OCI-LY1 (cell line): ENCODE data around the gene SORBS2.

Experiments used
- EZH2 ChIP-seq: fragments of 200-600 bp; sonication (generic), shearing (Covaris generic); IDR thresholded peaks from 2 replicates; pipeline ENCODE4 v1.8.0; 2017; ENCODE audit warnings: borderline replicate concordance, mixed run types, mild to moderate bottlenecking, antibody characterized with exemption, low read length, moderate library complexity, mixed read lengths
- TF ChIP-seq, protein P1 (sequence below): fragments of 200-600 bp; sonication (generic), shearing (Covaris generic); IDR thresholded peaks from 2 replicates; pipeline ENCODE4 v1.5.1; 2017; ENCODE audit warnings: mild to moderate bottlenecking, antibody characterized with exemption, low read length, moderate library complexity, mixed read lengths

DNA sequence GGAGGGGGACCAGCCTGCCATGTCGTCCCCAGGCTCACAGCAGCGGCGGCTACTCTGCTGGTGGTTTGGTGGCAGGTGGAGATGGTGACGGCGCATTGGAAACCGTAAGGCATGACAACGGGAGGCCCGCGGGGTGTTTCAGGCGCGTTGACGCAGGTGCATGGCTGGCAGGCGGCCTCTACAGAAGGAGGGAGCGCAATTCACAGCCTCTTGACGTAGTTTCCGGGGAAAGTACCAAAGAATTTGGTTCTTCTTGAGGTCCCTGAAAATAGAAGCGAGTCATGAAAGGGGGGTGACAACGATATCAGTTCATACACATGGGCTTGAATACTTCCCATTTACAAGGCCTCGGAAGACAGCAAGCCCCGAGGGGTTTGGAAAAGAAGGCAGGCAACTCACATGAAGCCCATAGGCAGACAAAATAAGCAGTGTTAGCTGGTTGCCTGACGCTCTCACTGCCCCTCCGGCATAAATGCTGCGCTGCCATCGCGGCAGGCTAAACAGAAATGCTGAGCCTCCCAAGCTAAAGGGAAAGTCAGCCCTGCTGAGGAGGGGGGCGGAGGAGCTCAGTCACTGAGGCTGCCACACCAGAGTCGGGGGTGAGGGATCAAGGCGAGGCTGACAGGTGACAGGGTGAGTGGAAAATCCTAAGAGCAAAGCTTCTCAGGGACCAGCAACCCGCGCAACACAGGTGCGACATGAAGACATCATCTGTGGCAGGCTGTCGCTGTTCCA, 224.4 kb downstream of the SORBS2 start:
- TF ChIP-seq, protein P1, sequence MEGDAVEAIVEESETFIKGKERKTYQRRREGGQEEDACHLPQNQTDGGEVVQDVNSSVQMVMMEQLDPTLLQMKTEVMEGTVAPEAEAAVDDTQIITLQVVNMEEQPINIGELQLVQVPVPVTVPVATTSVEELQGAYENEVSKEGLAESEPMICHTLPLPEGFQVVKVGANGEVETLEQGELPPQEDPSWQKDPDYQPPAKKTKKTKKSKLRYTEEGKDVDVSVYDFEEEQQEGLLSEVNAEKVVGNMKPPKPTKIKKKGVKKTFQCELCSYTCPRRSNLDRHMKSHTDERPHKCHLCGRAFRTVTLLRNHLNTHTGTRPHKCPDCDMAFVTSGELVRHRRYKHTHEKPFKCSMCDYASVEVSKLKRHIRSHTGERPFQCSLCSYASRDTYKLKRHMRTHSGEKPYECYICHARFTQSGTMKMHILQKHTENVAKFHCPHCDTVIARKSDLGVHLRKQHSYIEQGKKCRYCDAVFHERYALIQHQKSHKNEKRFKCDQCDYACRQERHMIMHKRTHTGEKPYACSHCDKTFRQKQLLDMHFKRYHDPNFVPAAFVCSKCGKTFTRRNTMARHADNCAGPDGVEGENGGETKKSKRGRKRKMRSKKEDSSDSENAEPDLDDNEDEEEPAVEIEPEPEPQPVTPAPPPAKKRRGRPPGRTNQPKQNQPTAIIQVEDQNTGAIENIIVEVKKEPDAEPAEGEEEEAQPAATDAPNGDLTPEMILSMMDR = no peak
- TF ChIP-seq EZH2 = no peak
